H1 (cell line): ENCODE measurements around the gene ACTR6. TPM values are rescaled to one million over a fixed set of nuclear protein-coding genes. Genes with fewer than 3 reads are reported as not detected.

Experiments
- ASH2L ChIP-seq: fragments of 200-600, 300-600 bp; sonication (generic); IDR thresholded peaks from one replicate; pipeline ENCODE4 v1.7.1; 2017; ENCODE audit warnings: low read length
- CBX8 ChIP-seq: fragments of 300-800, 300-1000 bp; sonication (generic); IDR thresholded peaks from 2 replicates; pipeline ENCODE4 v1.7.1; 2016; ENCODE audit warnings: low read depth, low read length, borderline replicate concordance
- EP300 ChIP-seq, 2 experiments: IDR thresholded peaks; 1 replicate in 1 of 2; 2 replicates in 1 of 2; pipeline ENCODE4 v1.6.1; 2011 to 2012; ENCODE audit warnings: low read depth in 2 of 2, low read length in 2 of 2, mild to moderate bottlenecking in 2 of 2, borderline replicate concordance in 1 of 2, inconsistent platforms in 1 of 2, moderate library complexity in 1 of 2
- MAX ChIP-seq: IDR thresholded peaks from 2 replicates; pipeline ENCODE4 v1.6.1; 2012; ENCODE audit warnings: inconsistent platforms
- PHF8 ChIP-seq: fragments of 200-600 bp; sonication (generic); conservative IDR thresholded peaks from 2 replicates; pipeline ENCODE4 v1.7.1; 2012; ENCODE audit warnings: low read depth, mild to moderate bottlenecking, inconsistent platforms, low read length, moderate library complexity
- polyA plus RNA-seq, 7 experiments: library from polyadenylated mRNA; depleted of rRNA in 3 of 7; stranded (reverse) in 5 of 7; unstranded in 2 of 7; fragments of >200 nt in 5 of 7; fragments of 200-250 nt in 2 of 7; gene quantifications; 1 replicate in 5 of 7; 2 replicates in 1 of 7; 4 replicates in 1 of 7; pipeline versions ENCODE4 v1.2.1 to v1.2.3, GENCODE V29; 2011 to 2013; ENCODE audit warnings: missing spikeins in 2 of 7, mixed read lengths in 2 of 7
- total RNA-seq: library from RNA; stranded (reverse); fragmentation: NEBNext Ultra II Directional; extraction: Animal tissue kit (Norgen Biotek cat#: 25700); gene quantifications from 2 replicates; pipeline ENCODE4 v1.2.1, GENCODE V29; 2021

ACTR6 gene
- total and polyA plus RNA-seq, 2 of the 8 experiments (the other 6 are each of a cell fraction or from before 2014, with no cell fraction given) = 10.2 to 36.8 TPM

- TF ChIP-seq ASH2L (no peak), CBX8 (no peak), PHF8 (no peak), MAX (no peak), EP300 (IDR thresholded peaks at IDR 0.05; ENCODE audit: borderline replicate concordance in 1 of 2, low read depth in 2 of 2, low read length in 2 of 2) (no peak)
- TF ChIP-seq, all 59 proteins: peak for 0
Measured at GRCh38 chr12:100173111-100173510, 27.5 kb upstream of the ACTR6 start (continued).
